ENCODE data around the gene MT1G. TPM values are rescaled to one million over a fixed set of nuclear protein-coding genes. Genes with fewer than 3 reads are reported as not detected.

Gene MT1G
- total and polyA plus RNA-seq, 2 experiments from 2014 or later, result 184 to 1,014 TPM

DNA sequence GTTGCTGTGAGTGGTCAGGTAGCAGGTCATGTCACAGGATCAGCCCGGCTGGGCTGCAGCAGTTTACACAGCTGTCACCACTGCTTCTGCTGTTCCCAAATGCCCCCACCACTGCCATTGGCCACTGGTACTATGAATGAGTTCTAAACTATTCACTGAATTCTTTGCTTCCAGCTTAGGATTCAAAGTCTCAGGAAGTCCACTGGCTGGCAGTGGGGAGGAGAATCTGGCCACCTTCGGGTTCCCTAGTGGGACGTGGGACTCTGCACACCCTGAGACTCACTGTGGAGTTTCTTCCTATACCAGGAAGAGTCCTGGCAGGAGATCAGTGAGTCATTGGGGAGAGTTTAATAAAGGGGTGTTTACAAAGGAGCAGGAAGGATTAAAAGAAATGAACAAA is 21.3 kb upstream of the MT1G start (continued):
- TF ChIP-seq, protein P1, sequence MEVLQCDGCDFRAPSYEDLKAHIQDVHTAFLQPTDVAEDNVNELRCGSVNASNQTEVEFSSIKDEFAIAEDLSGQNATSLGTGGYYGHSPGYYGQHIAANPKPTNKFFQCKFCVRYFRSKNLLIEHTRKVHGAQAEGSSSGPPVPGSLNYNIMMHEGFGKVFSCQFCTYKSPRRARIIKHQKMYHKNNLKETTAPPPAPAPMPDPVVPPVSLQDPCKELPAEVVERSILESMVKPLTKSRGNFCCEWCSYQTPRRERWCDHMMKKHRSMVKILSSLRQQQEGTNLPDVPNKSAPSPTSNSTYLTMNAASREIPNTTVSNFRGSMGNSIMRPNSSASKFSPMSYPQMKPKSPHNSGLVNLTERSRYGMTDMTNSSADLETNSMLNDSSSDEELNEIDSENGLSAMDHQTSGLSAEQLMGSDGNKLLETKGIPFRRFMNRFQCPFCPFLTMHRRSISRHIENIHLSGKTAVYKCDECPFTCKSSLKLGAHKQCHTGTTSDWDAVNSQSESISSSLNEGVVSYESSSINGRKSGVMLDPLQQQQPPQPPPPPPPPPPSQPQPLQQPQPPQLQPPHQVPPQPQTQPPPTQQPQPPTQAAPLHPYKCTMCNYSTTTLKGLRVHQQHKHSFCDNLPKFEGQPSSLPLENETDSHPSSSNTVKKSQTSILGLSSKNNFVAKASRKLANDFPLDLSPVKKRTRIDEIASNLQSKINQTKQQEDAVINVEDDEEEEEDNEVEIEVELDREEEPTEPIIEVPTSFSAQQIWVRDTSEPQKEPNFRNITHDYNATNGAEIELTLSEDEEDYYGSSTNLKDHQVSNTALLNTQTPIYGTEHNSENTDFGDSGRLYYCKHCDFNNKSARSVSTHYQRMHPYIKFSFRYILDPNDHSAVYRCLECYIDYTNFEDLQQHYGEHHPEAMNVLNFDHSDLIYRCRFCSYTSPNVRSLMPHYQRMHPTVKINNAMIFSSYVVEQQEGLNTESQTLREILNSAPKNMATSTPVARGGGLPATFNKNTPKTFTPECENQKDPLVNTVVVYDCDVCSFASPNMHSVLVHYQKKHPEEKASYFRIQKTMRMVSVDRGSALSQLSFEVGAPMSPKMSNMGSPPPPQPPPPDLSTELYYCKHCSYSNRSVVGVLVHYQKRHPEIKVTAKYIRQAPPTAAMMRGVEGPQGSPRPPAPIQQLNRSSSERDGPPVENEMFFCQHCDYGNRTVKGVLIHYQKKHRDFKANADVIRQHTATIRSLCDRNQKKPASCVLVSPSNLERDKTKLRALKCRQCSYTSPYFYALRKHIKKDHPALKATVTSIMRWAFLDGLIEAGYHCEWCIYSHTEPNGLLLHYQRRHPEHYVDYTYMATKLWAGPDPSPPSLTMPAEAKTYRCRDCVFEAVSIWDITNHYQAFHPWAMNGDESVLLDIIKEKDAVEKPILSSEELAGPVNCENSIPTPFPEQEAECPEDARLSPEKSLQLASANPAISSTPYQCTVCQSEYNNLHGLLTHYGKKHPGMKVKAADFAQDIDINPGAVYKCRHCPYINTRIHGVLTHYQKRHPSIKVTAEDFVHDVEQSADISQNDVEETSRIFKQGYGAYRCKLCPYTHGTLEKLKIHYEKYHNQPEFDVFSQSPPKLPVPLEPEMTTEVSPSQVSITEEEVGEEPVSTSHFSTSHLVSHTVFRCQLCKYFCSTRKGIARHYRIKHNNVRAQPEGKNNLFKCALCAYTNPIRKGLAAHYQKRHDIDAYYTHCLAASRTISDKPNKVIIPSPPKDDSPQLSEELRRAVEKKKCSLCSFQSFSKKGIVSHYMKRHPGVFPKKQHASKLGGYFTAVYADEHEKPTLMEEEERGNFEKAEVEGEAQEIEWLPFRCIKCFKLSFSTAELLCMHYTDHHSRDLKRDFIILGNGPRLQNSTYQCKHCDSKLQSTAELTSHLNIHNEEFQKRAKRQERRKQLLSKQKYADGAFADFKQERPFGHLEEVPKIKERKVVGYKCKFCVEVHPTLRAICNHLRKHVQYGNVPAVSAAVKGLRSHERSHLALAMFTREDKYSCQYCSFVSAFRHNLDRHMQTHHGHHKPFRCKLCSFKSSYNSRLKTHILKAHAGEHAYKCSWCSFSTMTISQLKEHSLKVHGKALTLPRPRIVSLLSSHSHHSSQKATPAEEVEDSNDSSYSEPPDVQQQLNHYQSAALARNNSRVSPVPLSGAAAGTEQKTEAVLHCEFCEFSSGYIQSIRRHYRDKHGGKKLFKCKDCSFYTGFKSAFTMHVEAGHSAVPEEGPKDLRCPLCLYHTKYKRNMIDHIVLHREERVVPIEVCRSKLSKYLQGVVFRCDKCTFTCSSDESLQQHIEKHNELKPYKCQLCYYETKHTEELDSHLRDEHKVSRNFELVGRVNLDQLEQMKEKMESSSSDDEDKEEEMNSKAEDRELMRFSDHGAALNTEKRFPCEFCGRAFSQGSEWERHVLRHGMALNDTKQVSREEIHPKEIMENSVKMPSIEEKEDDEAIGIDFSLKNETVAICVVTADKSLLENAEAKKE (CRISPR knock-in tag; IDR thresholded peaks at IDR 0.05), result no peak

DNA sequence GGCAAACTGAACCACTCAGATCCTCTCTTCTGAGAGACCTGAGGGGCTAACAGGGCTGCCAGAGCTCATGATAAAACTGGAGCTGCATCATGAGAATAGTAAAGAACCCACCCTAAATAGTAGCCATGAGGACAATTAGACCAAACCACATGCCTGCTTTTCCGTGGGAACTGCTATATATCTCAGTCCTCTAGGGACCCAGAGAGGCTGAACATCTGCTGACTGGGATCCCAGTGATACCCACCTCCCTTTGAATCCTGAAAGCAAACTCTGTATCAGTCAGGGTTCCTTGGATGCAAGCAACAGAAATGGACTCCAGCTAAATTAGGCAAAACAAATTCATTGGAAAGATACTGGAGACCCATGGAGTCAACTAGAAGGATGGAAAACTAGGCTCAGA is 20.9 kb upstream of the MT1G start:
- Histone ChIP-seq H3K27me3 (ENCODE audit: insufficient read depth) (no peaks in the 10 kb centered on the region), H3F3A (replicated peaks; ENCODE audit: low read depth) (no peaks in the 10 kb centered on the region), H3K9me2 (ENCODE audit: insufficient read depth) (no peaks in the 10 kb centered on the region), H3K4me3 (no peak overlapping the region), H3K4me1 (ENCODE audit: insufficient read depth) (peaks cover 7% of the 10 kb centered on the region; the same call in 1 of the 2 replicates), H3K79me2 (replicated peaks; ENCODE audit: insufficient read depth) (no peaks in the 10 kb centered on the region), H3K4me2 (no peak overlapping the region), H3K27ac (ENCODE audit: low read depth) (no peak overlapping the region), H4K20me1 (replicated peaks; ENCODE audit: insufficient read depth) (no peaks in the 10 kb centered on the region), H2AFZ (no peak overlapping the region), H3K36me3 (ENCODE audit: insufficient read depth) (no peaks in the 10 kb centered on the region)
- TF ChIP-seq, protein P1 (CRISPR knock-in tag; IDR thresholded peaks at IDR 0.05), result no peak
- no peak for TF ChIP-seq ETS1 (IDR thresholded peaks at IDR 0.05)
- Mint-ChIP-seq H3K27ac (no peak overlapping the region), H3K4me1 (peaks cover 15% of the 10 kb centered on the region), H3K4me3 (no peak overlapping the region), H3K36me3 (ENCODE audit: low read depth) (peaks cover 31% of the 10 kb centered on the region), H3K9me3 (peaks cover 11% of the 10 kb centered on the region; the same call in 2 of the 3 replicates), H3K27me3 (ENCODE audit: insufficient read depth, low read depth, poor library complexity) (peaks cover 15% of the 10 kb centered on the region)
- DNase-seq (ENCODE audit: low spot score), result no peak
- peak; percentile 47; the same call in 2 of the 3 replicates for ATAC-seq

Measured in GM23338 (cell line).